Smooth muscle cell (in vitro differentiated cells): Measurements from ENCODE around the gene RAVER2. TPM values are rescaled to one million over a fixed set of nuclear protein-coding genes. Genes with fewer than 3 reads are reported as not detected.

Source experiments
- DNase-seq: peaks from one replicate; lab custom pipeline; 2025; ENCODE audit not compliant: unreplicated experiment; lab: John Stamatoyannopoulos, UW
- H2AFZ ChIP-seq: fragments of 200-600 bp; sonication (generic); 2 replicates; pipeline ENCODE4 v1.6.0; 2016; ENCODE audit warnings: antibody characterized with exemption, low read depth, mild to moderate bottlenecking
- H3F3A ChIP-seq: fragments of 200-600 bp; sonication (generic); 2 replicates; pipeline ENCODE4 v1.6.0; 2017; ENCODE audit warnings: antibody characterized with exemption, low read depth
- H3K27ac ChIP-seq: fragments of 200-600 bp; sonication (generic); 2 replicates; pipeline ENCODE4 v1.5.1; 2016; ENCODE audit warnings: low read depth, mild to moderate bottlenecking
- H3K27me3 ChIP-seq: fragments of 200-600 bp; sonication (generic); 2 replicates; pipeline ENCODE4 v1.6.1; 2016; ENCODE audit warnings: low read depth, mild to moderate bottlenecking
- H3K36me3 ChIP-seq: fragments of 200-600 bp; sonication (generic); 2 replicates; pipeline ENCODE4 v1.5.1; 2016; ENCODE audit warnings: low read depth
- H3K4me1 ChIP-seq: fragments of 200-600 bp; sonication (generic); 2 replicates; pipeline ENCODE4 v1.5.1; 2016; ENCODE audit warnings: low read depth
- H3K4me2 ChIP-seq: fragments of 200-600 bp; sonication (generic); 2 replicates; pipeline ENCODE4 v1.6.0; 2016; ENCODE audit warnings: mild to moderate bottlenecking
- H3K4me3 ChIP-seq: fragments of 200-600 bp; sonication (generic); 2 replicates; pipeline ENCODE4 v1.5.1; 2016; ENCODE audit warnings: mild to moderate bottlenecking
- H3K79me2 ChIP-seq: fragments of 200-600 bp; sonication (generic); 2 replicates; pipeline ENCODE4 v1.6.0; 2016; ENCODE audit warnings: low read depth, mild to moderate bottlenecking
- H3K9ac ChIP-seq: fragments of 200-600 bp; sonication (generic); 2 replicates; pipeline ENCODE4 v1.6.0; 2016; ENCODE audit warnings: low read depth
- H3K9me3 ChIP-seq: fragments of 200-600 bp; sonication (generic); replicated peaks from 2 replicates; pipeline ENCODE4 v1.5.1; 2016; ENCODE audit warnings: low read depth
- H4K20me1 ChIP-seq: fragments of 200-600 bp; sonication (generic); 2 replicates; pipeline ENCODE4 v1.6.0; 2016; ENCODE audit warnings: low read depth
- WGBS: methylation state at CpG from one replicate; pipeline ENCODE4 v1.1.7; 2016; ENCODE audit warnings: low lambda C conversion rate; 5-methylcytosine and 5-hydroxymethylcytosine counted together
- polyA plus RNA-seq: library from polyadenylated mRNA; unstranded; fragments of >200 nt; fragmentation: Nextera tagmentation; extraction: Ambion mirVana; gene quantifications from 2 replicates; pipeline ENCODE4 v1.2.1, GENCODE V29; 2016
- total RNA-seq: library from RNA; depleted of rRNA; stranded (reverse); fragments of >200 nt; gene quantifications from 2 replicates; pipeline ENCODE4 v1.2.3, GENCODE V29; 2014
- TF ChIP-seq, protein P1 (sequence below): fragments of 200-600 bp; sonication (generic); IDR thresholded peaks from 2 replicates; pipeline ENCODE4 v1.5.1; 2017; ENCODE audit warnings: borderline replicate concordance, mild to moderate bottlenecking, antibody characterized with exemption; ENCODE audit not compliant: insufficient read depth, poor library complexity, severe bottlenecking

The RAVER2 gene
- total and polyA plus RNA-seq, 2 experiments from 2014 or later = 2.8 to 9.8 TPM

- no peaks in the 10 kb centered on the region for H3K4me1 ChIP-seq
- H3K9me3 ChIP-seq = no peaks in the 10 kb centered on the region
- H3K4me2 ChIP-seq = no peak overlapping the region
- no peaks in the 10 kb centered on the region for H3K27me3 ChIP-seq
- H4K20me1 ChIP-seq = no peaks in the 10 kb centered on the region
- TF ChIP-seq, protein P1, sequence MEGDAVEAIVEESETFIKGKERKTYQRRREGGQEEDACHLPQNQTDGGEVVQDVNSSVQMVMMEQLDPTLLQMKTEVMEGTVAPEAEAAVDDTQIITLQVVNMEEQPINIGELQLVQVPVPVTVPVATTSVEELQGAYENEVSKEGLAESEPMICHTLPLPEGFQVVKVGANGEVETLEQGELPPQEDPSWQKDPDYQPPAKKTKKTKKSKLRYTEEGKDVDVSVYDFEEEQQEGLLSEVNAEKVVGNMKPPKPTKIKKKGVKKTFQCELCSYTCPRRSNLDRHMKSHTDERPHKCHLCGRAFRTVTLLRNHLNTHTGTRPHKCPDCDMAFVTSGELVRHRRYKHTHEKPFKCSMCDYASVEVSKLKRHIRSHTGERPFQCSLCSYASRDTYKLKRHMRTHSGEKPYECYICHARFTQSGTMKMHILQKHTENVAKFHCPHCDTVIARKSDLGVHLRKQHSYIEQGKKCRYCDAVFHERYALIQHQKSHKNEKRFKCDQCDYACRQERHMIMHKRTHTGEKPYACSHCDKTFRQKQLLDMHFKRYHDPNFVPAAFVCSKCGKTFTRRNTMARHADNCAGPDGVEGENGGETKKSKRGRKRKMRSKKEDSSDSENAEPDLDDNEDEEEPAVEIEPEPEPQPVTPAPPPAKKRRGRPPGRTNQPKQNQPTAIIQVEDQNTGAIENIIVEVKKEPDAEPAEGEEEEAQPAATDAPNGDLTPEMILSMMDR = no peak
- H3K4me3 ChIP-seq = no peak overlapping the region
- H2AFZ ChIP-seq = no peak overlapping the region
- peaks cover 7% of the 10 kb centered on the region for H3K36me3 ChIP-seq
- DNase-seq = no peak
- no peak overlapping the region for H3K27ac ChIP-seq
- WGBS = 100% methylated on average over 7 of the region's 7 CpGs
- no peaks in the 10 kb centered on the region for H3F3A ChIP-seq
- no peaks in the 10 kb centered on the region for H3K79me2 ChIP-seq
- no peak overlapping the region for H3K9ac ChIP-seq
Observed at GRCh38 chr1:64844609-64845008, 99.7 kb downstream of the RAVER2 start.

GRCh38 chr1:64845831-64846425 is 101.1 kb downstream of the RAVER2 start:
- Histone ChIP-seq H3K9ac (no peak overlapping the region), H3K27ac (no peak overlapping the region), H3K9me3 (no peaks in the 10 kb centered on the region), H3K4me3 (no peak overlapping the region), H3F3A (no peaks in the 10 kb centered on the region), H2AFZ (no peak overlapping the region), H3K79me2 (no peaks in the 10 kb centered on the region), H3K4me2 (no peak overlapping the region), H3K36me3 (peaks cover 5% of the 10 kb centered on the region), H3K27me3 (no peaks in the 10 kb centered on the region), H4K20me1 (no peaks in the 10 kb centered on the region), H3K4me1 (no peaks in the 10 kb centered on the region)
- no peak for DNase-seq
- 95% methylated on average over 13 of the region's 13 CpGs for WGBS
- TF ChIP-seq, protein P1 = no peak

- DNase-seq = no peak
- Histone ChIP-seq H2AFZ (no peak overlapping the region), H3K79me2 (no peaks in the 10 kb centered on the region), H3K27ac (no peak overlapping the region), H3K4me2 (no peak overlapping the region), H3K27me3 (no peaks in the 10 kb centered on the region), H3K9ac (no peak overlapping the region), H4K20me1 (no peaks in the 10 kb centered on the region), H3K4me1 (no peaks in the 10 kb centered on the region), H3K4me3 (no peak overlapping the region), H3K36me3 (peaks cover 4% of the 10 kb centered on the region), H3K9me3 (no peaks in the 10 kb centered on the region), H3F3A (no peaks in the 10 kb centered on the region)
- TF ChIP-seq, protein P1 = no peak
- 95% methylated on average over 10 of the region's 10 CpGs for WGBS
Observed at GRCh38 chr1:64846573-64847430, 101.9 kb downstream of the RAVER2 start.
